Right lobe of liver (tissue), 4 donors: ENCODE results near the gene GDE1.

Source experiments
- POLR2A ChIP-seq: fragments of 450-650 bp; IDR thresholded peaks from one replicate; pipeline ENCODE4 v1.6.1; 2017; ENCODE audit warnings: antibody characterized with exemption, mild to moderate bottlenecking
- TF ChIP-seq, protein P1 (sequence below), 4 donors: fragments of 200-600 bp in 3 of 4; fragments of 450-650 bp in 1 of 4; IDR thresholded peaks; one replicate each; pipeline versions ENCODE4 v1.5.1 to v1.8.0; 2016 to 2022; ENCODE audit warnings: antibody characterized with exemption in 4 of 4, mild to moderate bottlenecking in 2 of 4
- donor health status: DM: no; HTN: no; CAD: no.
- donor health status: DM: no; HTN: no; CAD: no.
- donor health status: DM: no; HTN: yes; CAD: no.

DNA sequence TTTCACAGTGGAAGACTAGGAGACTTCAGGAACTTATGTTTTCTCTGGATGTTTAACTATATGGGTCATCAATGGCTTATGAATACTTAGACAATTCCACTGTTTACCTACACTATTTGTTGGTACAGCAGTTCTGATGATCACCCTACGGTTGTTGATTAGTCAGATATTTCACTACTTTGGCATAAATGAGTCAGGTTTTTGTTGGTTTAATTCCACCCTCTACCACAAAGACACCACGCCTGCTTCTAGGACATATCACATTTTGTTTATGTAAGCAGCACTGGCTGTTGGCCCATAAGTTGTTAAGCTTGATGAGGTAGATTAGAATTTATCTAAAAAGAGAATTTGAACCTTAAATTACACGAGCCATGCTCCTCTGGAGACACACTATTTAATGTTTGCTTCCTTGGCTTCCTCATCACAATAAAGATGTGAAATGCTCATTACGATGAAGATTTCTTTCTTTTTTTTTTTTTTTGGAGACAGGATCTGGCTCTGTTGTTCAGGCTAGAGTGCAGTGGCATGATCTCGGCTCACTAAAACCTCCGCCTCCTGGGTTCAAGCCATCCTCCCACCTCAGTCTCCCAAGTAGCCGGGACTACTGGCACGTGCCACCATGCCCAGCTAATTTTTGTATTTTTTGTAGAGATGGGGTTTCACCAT lies 4.3 kb downstream of the GDE1 start:
- TF ChIP-seq POLR2A = no peak
- TF ChIP-seq, protein P1, sequence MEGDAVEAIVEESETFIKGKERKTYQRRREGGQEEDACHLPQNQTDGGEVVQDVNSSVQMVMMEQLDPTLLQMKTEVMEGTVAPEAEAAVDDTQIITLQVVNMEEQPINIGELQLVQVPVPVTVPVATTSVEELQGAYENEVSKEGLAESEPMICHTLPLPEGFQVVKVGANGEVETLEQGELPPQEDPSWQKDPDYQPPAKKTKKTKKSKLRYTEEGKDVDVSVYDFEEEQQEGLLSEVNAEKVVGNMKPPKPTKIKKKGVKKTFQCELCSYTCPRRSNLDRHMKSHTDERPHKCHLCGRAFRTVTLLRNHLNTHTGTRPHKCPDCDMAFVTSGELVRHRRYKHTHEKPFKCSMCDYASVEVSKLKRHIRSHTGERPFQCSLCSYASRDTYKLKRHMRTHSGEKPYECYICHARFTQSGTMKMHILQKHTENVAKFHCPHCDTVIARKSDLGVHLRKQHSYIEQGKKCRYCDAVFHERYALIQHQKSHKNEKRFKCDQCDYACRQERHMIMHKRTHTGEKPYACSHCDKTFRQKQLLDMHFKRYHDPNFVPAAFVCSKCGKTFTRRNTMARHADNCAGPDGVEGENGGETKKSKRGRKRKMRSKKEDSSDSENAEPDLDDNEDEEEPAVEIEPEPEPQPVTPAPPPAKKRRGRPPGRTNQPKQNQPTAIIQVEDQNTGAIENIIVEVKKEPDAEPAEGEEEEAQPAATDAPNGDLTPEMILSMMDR (IDR thresholded peaks at IDR 0.05) = no peak
